NCI-H187 treated with DMSO at 0.1 percent for 48 hours (cell line): ENCODE data around the gene TMEM185B.
"Not testable (repeated sequence)": the region's sequence is repeated elsewhere in the genome, so short reads cannot be mapped to it uniquely, and the experiment has no call there.

Source experiments
- DNase-seq: peaks from one replicate; lab custom pipeline; 2025; lab: John Stamatoyannopoulos, UW

TMEM185B gene

DNA sequence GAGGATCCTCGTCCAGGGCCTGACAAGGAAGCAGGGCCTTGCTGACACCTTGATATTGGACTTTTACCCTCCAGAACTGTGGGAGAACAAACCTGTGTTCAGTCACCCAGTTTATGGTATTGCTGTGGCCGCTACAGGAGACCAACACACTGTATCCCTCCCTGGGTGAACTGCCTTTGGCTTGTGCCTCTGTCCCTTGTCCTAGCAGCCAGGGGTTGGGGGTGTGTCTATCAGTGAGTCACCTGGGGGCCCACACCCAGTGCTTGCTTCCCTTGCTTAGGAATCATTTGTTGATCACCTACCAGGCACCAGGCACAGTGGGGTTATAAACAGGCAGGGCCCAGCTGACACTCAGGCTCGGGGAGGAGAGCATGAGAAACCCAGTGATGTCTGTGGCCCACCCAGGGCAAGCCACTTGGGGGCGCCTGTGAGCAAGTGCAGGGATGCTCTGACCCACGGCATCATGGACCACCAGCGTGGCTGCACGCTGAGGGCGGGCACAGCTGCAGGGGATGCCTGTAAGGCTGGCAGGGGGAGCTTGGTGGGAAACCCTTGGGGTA, 17.1 kb downstream of the TMEM185B start:
- DNase-seq, result no peak

- DNase-seq, result no peak
Measured at GRCh38 chr2:120204945-120205670, 18.1 kb downstream of the TMEM185B start.

DNA sequence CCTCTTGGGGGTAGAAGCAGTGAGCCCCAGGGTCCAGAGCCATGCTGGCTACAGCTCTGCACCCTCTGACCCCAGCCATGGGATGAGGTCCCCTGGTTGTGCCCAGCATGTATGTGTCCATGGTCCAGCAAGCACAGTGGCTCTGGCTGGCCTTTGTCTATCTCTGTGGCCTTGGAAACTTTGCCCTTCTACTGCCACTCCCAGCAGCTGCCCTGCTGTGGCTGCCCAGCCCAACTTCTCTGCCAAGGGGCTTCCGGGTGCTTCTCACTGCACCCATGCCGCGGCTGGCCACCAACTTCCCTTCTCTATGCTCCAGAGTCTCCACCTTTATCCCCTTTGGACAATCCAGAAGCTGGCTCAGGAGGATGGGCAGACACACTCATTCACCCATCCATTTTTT, 18.8 kb downstream of the TMEM185B start:
- no peak for DNase-seq

DNA sequence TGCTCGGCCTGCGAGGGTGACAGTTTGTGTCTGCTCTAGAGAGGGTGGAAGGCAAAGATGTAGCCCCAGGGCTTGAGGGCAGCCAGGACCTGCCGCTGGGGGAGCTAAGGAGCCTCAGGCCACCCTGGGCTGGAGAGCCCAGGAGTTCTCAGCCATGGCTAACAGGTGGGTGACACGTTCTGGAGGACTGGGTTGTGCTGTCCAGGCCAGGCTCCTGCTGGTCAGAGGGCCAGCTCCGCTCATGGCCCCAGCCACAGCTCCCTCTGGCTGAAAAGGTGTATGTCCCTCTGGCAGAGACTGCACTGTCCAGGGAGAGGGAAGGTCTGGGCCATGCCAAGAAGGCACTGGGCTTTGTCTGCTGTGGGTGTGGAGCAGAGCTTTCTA, 19.2 kb downstream of the TMEM185B start:
- DNase-seq, result no peak

- DNase-seq, result no peak
Measured at GRCh38 chr2:120203251-120204021, 19.8 kb downstream of the TMEM185B start.

DNA sequence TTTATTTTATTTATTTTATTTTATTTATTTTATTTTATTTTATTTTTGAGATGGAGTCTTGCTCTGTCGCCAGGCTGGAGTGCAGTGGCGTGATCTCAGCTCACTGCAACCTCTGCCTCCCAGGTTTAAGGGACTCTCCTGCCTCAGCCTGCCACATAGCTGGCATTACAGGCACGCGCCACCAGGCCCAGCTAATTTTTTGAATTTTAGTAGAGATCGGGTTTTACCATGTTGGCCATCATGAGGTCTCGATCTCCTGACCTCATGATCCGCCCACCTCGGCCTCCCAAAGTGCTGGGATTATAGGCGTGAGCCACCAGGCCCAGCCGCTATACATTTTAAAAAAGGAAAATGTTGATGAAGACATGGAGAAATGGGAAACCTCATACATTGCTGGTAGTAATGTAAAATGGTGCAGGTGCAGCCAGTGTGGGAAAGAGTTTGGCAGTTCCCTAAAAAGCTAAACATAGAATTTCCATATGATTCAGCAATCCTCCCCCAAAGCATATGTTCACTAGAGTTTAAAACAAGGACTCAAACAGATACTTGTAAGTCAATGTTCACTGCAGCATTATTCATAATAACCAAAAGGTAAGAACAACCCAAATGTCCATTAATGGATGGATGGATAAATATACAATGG, 23.3 kb downstream of the TMEM185B start:
- not testable (repeated sequence) for DNase-seq

GRCh38 chr2:120195553-120195952, 27.6 kb downstream of the TMEM185B start:
- no peak for DNase-seq

DNA sequence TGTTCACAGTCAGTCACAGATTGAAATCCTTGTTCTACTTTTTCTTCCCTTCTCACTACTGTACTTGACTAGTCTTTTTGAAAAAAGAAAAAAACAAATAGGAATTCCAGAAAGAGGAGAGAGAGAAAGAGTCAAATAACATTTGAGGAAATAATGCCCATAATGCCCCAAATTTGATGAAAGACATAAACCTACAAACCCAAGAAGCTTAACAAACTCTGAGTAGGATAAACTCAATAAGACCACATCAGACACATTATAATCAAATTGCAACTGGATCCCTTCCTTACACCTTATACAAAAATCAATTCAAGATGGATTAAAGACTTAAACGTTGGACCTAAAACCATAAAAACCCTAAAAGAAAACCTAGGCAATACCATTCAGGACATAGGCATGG, 30.9 kb downstream of the TMEM185B start:
- no peak for DNase-seq

- DNase-seq, result no peak
Measured at GRCh38 chr2:120189189-120189588, 34.0 kb downstream of the TMEM185B start.

DNA sequence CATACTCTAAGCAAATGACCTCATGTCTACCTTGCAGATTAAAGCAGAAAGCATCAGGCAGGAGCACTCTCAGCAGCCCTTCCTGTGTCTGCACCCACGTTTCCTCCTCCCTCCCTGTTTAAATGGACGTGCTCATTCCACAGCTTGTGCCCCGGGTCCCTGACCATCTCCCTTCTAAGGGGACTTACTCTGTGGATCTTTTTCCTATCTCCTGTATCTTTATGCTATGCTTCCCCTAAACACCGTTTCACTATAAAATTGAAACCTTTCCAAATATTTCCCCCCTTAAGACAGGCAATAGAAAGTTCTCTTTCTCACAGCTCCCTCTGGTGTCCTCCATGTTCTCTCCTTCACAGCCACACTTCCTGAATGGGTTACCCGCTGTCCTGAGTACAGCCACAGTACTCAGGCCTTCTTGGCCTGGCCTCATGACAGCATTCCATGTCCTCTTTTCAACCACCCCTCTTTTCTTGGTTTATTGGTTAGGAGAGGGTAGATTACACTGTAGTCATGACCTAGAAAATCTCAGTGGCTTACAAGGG, 41.1 kb downstream of the TMEM185B start:
- no peak for DNase-seq

GRCh38 chr2:120180066-120180465, 43.1 kb downstream of the TMEM185B start:
- no peak for DNase-seq

- no peak for DNase-seq
Measured at GRCh38 chr2:120179396-120179795, 43.8 kb downstream of the TMEM185B start.

- DNase-seq, result no peak
Measured at GRCh38 chr2:120177973-120178372, 45.2 kb downstream of the TMEM185B start.

DNA sequence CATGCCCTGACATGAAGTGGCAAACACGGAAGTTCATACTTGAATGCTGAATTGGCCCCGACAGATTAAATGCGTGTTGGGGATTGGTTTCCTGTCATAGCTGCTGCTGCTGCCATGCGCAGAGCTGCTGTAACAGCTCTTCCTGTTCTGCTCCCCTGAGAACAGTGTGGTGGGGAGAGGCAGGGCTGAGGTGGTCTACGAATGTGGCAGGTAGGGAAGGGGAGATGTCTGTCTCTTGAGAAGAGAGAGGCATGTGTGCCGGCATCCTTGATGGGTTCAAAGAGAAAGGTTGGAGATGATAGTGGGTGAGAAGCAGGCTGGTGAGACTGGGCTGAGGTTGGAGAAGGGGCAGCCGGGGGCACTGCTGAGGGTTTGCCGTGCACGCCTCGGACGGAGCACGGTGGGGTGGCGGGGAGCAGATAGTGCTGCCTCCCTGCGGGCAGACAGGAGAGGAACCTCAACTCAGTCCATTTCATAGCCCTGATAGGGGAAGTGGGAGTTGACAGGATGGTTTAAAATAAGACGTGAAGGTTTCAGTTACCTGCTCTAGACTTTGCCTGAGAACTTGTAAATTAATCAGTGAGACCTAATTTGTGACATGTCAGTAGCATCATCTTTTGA, 46.1 kb downstream of the TMEM185B start:
- no peak for DNase-seq

DNA sequence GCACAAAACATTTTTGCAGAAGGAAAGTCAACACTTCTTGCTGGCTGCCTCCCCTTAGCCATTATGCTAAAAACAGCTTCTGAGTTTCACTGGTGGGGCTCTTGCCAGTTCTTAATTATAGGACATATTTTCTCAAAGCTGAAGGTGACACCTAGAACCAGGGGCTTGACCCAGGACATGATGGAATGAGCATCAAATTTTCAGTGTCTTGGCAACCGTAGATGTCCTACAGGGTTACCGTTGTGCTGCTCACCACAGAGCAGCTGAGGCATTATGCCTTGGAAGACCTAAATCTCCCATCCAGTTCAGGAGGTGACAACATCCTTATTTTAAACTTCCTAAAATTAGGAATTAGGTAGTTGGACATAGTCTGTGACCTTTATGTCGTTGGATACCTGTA, 46.7 kb downstream of the TMEM185B start:
- no peak for DNase-seq

GRCh38 chr2:120174963-120175581, 48.1 kb downstream of the TMEM185B start:
- DNase-seq, result no peak
